GM21360 (cell line): Measurements from ENCODE around the gene DNAAF1.
"Not testable (repeated sequence)": the region's sequence is repeated elsewhere in the genome, so short reads cannot be mapped to it uniquely, and the experiment has no call there.

Experiments used
- ATAC-seq: cut with Tn5 transposase; IDR thresholded peaks from one replicate; pipeline ENCODE4 v1.9.1; 2021; ENCODE audit warnings: mild to moderate bottlenecking, moderate library complexity; ENCODE audit not compliant: unreplicated experiment

DNAAF1 gene

GRCh38 chr16:84144859-84145639 is at the start of gene DNAAF1, which contains the start of gene HSDL1:
DNAAF1 (plus strand) TSS chr16:84145308; CDS start chr16:84145441, 133 bp downstream.
HSDL1 (minus strand) TSS chr16:84145177; CDS start chr16:84131321, 13,856 bp downstream.
- peak; percentile 81 for ATAC-seq

- ATAC-seq, result no peak
Observed at GRCh38 chr16:84095466-84095865, 49.6 kb upstream of the DNAAF1 start.

DNA sequence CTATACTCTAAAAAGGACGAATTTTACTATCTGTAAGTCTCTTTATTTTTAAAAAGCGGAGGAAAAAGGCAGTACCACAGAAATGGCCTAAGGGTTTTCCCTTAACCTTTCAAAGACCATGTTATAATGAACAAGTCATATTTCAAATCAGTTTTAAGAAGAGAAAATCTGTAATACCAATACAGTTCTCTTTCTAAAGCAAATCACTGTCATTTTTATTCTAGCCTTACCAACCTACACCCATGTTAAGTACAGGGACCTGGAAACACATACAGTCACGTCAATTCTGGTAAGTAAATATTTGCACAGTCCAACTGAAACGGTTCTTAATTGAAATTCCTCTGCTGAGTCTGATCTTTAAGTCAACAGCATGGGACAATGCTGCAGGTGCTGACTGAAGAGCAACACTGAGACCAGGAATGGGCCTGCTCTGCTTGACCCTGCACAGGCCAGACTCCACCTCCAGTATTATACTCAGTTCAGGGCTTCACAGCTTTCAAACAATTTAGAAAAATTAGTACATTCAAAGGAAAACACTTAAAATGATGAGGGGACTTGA is 48.6 kb upstream of the DNAAF1 start:
- no peak for ATAC-seq

DNA sequence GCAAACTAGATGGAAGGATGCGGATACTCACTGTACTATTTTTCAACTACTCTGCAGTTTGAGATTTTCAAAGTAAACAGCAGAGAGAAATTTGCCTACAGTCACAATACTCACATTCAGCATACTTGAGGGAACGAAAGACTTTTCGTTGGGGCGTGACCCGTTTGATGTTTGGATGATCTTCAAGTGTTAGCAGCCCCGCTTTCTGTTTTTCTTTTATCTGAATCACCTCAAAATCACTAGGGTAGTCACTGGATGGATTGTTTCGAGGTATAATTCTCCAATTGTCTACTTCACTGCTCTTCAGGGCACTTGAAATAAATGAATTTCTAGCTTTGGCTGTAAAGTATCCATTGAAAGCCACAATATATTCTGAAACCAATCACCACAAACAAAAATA is 46.2 kb upstream of the DNAAF1 start:
- ATAC-seq, result no peak

- no peak for ATAC-seq
Observed at GRCh38 chr16:84103678-84104077, 41.4 kb upstream of the DNAAF1 start.

- ATAC-seq, result no peak
Observed at GRCh38 chr16:84104231-84104630, 40.9 kb upstream of the DNAAF1 start.

- ATAC-seq, result no peak
Observed at GRCh38 chr16:84105301-84105815, 39.8 kb upstream of the DNAAF1 start.

DNA sequence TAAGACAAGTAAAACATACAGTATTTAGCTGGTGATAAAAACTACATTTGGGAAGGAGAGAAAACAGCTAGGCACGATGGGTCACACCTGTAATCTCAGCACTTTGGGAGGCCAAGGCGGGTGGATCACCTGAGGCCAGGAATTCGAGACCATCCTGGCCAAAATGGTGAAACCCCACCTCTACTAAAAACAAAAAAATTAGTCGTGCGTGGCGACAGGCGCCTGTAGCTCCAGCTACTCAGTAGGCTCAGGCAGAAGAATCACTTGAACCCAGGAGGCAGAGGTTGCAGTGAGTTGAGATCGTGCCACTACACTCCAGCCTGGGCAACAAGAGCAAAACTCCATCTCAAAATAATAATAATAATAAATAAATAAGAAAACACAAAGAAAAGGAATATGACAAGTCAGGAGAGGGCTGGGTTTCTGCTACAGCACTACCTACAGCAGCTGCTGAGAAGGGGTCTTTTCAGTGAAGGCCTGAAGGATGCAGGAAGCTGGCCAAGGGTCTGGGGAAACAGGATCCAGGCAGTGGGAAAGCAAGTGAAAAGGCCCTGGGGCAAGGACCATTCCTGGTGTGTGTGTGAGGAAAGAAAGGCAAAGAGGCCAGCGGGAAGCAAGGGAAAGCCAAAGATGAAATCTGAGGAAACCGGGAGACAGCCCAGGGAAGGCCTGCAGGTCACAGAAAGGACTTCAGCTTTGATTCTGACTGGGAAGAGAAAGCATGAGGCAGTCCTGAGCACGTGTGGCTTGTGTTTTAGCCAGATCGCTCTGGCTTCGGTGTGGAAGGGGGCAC is 39.0 kb upstream of the DNAAF1 start:
- ATAC-seq, result no peak

DNA sequence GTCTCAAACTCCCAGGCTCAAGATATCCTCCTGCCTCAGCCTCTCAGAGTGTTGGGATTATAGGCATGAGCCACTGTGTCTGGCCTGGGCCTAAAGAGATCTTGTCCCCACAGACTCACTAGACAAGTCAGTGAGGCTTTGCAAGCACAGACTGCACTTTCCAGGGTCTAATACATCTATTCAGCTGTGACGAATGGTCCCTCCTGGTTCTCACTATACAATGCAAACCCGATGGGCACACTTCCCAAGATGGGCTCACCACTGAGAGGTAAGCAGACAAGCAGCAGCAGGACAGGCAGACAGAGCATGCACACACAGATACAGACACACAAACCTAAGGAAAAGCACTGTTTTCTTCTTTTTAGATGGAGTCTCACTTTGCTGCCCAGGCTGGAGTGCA is 37.2 kb upstream of the DNAAF1 start:
- ATAC-seq, result no peak

DNA sequence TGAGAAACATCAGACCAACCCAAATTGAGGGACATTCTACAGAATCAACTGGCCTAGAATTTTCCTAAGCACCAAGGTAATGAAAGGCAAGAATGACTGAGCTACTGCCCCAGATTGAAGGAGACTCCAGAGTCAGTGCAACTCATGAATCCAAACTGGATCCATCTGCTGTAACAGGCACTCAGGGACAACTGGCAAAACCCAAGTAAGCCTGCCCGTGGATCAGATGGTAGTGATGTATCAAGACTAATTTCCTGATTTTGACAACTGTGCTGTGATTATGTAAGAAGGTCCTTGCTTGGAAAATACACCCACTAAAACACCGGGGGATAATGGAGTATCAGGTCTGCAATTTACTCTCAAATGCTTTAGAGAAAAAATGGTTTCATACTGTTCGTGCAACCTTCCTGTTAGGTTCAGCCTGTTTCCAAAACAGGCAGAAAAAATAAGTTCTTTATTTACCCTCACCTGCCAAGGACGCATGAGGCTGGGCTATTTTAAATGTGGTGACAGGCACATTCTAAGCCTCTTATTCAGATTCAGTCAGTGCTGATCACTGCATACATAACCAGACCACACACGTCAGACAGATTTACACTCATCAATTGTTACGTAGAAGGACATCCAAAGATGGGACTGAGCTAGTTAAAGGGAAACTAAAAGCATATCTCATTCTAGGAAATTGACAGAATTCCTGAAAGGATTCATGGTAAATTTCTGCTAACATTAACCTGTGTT is 35.3 kb upstream of the DNAAF1 start:
- no peak for ATAC-seq

GRCh38 chr16:84110527-84110926 is 34.6 kb upstream of the DNAAF1 start:
- no peak for ATAC-seq

DNA sequence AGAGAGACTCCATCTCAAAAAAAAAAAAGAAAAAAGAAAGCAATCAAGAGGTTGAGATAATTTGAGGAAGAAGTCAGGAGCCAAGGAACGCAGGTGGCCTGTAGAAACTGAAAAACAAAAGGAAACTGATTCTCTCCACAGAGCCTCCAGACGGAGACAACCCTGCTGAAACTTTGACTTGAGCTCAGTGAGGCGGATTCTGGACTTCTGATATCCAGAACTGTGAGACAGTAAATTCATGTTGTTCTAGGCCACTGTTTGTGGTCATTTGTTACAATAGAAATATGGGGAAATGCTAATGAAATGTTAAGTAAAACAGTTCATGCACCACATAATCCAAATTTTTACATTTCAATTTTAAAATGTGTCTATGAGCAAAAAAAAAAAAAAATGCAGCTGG is 33.6 kb upstream of the DNAAF1 start:
- ATAC-seq, result no peak

GRCh38 chr16:84111949-84112348 is 33.2 kb upstream of the DNAAF1 start:
- ATAC-seq, result not testable (repeated sequence)

DNA sequence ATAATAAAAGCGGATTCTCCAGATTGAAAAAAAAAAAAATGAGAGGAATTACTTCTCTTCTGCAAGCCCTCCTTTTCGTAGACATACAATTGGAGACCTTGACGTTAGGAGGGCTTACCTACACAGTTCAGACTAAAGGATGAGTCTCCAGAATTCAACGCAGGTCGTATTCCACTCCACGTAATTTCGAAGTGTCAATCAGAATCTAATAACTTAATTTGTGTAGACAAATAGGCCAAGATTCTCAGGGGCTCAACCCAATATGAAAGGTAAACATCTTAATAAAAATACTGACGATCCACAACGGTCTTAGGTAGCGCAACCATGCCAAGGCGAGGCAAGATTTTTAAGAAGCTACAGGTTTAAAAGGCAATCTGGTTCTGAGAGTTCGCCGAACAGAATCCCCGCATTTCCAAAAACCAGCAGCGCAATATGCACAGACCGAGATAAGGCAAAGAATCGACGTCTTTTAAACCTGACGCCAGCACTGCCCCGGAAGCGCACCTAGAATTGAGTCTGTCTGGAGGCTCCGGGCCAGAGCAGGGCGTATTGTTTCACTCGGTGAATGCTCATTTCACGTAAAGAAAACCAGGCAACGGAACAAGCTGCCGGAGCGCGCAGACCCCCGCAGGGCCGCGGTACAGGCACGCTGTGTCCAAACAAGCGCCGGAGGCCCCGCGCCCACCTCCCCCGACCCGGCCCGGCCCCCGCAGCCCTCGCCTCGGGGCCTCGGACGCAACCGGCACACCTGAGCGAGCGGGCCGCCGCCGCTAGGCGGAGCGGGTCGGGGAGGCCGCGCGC is 29.0 kb upstream of the DNAAF1 start:
- peak; percentile 22 for ATAC-seq

DNA sequence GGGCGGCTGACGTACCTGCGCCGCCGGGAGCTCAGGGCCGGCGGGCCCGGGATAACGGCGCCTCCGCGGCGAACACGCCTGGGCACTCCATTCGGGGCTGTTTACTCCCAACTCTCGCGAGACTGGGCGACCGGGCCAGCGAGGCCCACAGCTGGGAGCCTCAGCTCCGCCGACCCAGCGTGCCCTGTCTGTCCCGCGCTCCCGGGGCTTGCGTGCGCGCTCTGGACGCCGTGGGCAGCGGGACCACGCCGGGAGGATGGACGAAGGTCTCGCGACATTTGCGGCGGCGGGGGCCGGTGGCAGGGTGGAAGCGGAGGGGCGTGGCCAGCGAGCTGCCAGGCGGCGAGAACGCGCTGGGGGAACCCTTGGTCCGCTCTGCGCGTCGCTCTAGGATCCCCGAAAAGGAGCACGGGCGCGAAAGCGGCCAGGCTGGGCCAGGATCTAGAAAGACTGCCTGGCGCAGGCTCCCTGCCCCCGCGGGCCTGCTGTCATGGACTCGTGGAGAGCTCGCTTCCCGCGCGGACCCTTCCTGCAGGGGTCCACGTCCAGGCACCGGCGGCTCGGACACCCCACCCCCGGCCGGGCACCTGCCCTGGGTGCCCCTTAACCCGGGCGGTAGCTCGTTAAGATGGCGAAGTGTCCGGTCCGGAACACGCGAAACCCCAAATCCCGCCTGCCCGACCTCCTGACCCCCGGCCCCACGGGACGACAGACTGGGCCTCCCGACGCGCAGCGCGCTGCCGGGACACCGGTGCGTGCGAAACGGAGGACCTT is 28.2 kb upstream of the DNAAF1 start, which contains the start of gene MBTPS1:
MBTPS1 (minus strand) TSS at position 223 of the 774 bp plus-strand sequence. CDS start 15,159 bp downstream, outside the sequence.
- peak; percentile 85 for ATAC-seq

DNA sequence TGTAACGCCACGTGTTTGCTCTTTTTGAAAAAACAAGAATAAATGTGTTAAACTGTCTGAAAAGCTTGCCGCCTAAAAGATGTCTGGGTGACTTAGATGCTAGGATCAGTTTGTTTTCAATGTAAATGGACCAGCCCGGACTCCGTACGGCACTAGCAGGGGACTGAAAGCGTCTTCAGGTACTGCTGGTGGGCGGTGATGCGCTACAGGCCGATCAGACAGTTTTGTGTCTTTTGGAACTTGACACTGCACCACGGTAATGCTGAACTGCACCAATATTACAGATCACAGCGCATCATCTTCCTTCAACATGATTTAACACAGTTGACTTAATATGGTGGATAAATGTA is 27.6 kb upstream of the DNAAF1 start:
- ATAC-seq, result no peak

- not testable (repeated sequence) for ATAC-seq
Observed at GRCh38 chr16:84118315-84118714, 26.8 kb upstream of the DNAAF1 start.

- no peak for ATAC-seq
Observed at GRCh38 chr16:84119368-84119767, 25.7 kb upstream of the DNAAF1 start.

- no peak for ATAC-seq
Observed at GRCh38 chr16:84120023-84120422, 25.1 kb upstream of the DNAAF1 start.
